H1 (cell line): Measurements from ENCODE around the gene CTBP2. TPM values are rescaled to one million over a fixed set of nuclear protein-coding genes. Genes with fewer than 3 reads are reported as not detected.

Source experiments
- CTCF ChIA-PET: fragments of 300-600 bp; sonication (Branson Sonifier 250); formaldehyde crosslinking; loops from one replicate; lab custom pipeline; 2021; ENCODE audit not compliant: partially characterized antibody; lab: Charles Lee
- POLR2A ChIA-PET: fragments of 300-600 bp; sonication (Branson Sonifier 250); formaldehyde crosslinking; loops from one replicate; lab custom pipeline; 2021; ENCODE audit warnings: inconsistent platforms; ENCODE audit not compliant: partially characterized antibody; lab: Charles Lee
- DNase-seq, 2 experiments: peaks; one replicate each; pipeline versions ENCODE4 v3.0.0 to v3.0.0-alpha.2; 2010 to 2022; ENCODE audit warnings: low spot score in 2 of 2, low read depth in 1 of 2, mixed read lengths in 1 of 2
- FAIRE-seq: peaks from 2 replicates; lab custom pipeline; 2011; peaks lifted over from hg19 to GRCh38; lab: Jason Lieb, UNC
- H2AFZ ChIP-seq: 2 replicates; pipeline ENCODE4 v1.8.1; 2012; ENCODE audit warnings: low read length, inconsistent platforms
- H2AK5ac ChIP-seq: 2 replicates; pipeline ENCODE4 v1.6.1; 2013; ENCODE audit warnings: low read depth, low read length
- H2BK120ac ChIP-seq: replicated peaks from 2 replicates; pipeline ENCODE3; 2013; ENCODE audit warnings: low read depth, low read length, inconsistent platforms
- H2BK12ac ChIP-seq: 2 replicates; pipeline ENCODE4 v1.6.1; 2013; ENCODE audit warnings: low read depth, low read length
- H2BK15ac ChIP-seq: 2 replicates; pipeline ENCODE4 v1.6.1; 2013; ENCODE audit warnings: low read length
- H2BK20ac ChIP-seq: 2 replicates; pipeline ENCODE4 v1.6.1; 2013; ENCODE audit warnings: low read length
- H2BK5ac ChIP-seq: 2 replicates; pipeline ENCODE4 v1.6.1; 2013; ENCODE audit warnings: low read depth, low read length
- H3K14ac ChIP-seq: 2 replicates; pipeline ENCODE4 v1.6.1; 2013; ENCODE audit warnings: inconsistent platforms; ENCODE audit not compliant: insufficient read length
- H3K18ac ChIP-seq: 2 replicates; pipeline ENCODE4 v1.6.1; 2013; ENCODE audit warnings: low read length; ENCODE audit errors: extremely low read depth
- H3K23ac ChIP-seq: 2 replicates; pipeline ENCODE4 v1.6.1; 2013; ENCODE audit warnings: inconsistent platforms; ENCODE audit not compliant: insufficient read length
- H3K23me2 ChIP-seq: 2 replicates; pipeline ENCODE4 v1.6.1; 2013; ENCODE audit warnings: low read depth, low read length
- H3K27ac ChIP-seq: 2 replicates; pipeline ENCODE4 v1.6.1; 2011; ENCODE audit warnings: low read depth, low read length, inconsistent platforms
- H3K27me3 ChIP-seq, 4 experiments: replicated peaks in 1 of 4; 1 replicate in 1 of 4; 2 replicates in 3 of 4; pipeline versions ENCODE4 v1.6.1 to v1.8.1; 2011 to 2013; ENCODE audit warnings: low read length in 3 of 4, mild to moderate bottlenecking in 3 of 4, inconsistent platforms in 2 of 4, mixed read lengths in 2 of 4, moderate library complexity in 1 of 4; ENCODE audit not compliant: control insufficient read depth in 3 of 4, insufficient read depth in 3 of 4; ENCODE audit errors: extremely low read depth in 1 of 4
- H3K36me3 ChIP-seq, 4 experiments: 2 replicates each; pipeline versions ENCODE4 v1.6.1 to v1.8.1; 2011 to 2013; ENCODE audit warnings: mild to moderate bottlenecking in 4 of 4, low read length in 3 of 4, moderate library complexity in 2 of 4, control low read depth in 1 of 4, inconsistent platforms in 1 of 4; ENCODE audit not compliant: insufficient read depth in 4 of 4, control insufficient read depth in 2 of 4
- H3K4ac ChIP-seq: replicated peaks from 2 replicates; pipeline ENCODE3; 2013; ENCODE audit warnings: low read length, low read depth, mixed read lengths, inconsistent platforms; ENCODE audit not compliant: insufficient read length
- H3K4me1 ChIP-seq, 4 experiments: replicated peaks in 1 of 4; 1 replicate in 1 of 4; 2 replicates in 3 of 4; pipeline versions ENCODE4 v1.6.1 to v1.8.1; 2011 to 2013; ENCODE audit warnings: low read length in 3 of 4, inconsistent platforms in 2 of 4, mixed read lengths in 1 of 4; ENCODE audit not compliant: insufficient read depth in 4 of 4, control insufficient read depth in 3 of 4
- H3K4me2 ChIP-seq, 2 experiments: 2 replicates each; pipeline versions ENCODE4 v1.6.1 to v1.8.1; 2011 to 2013; ENCODE audit warnings: low read depth in 2 of 2, low read length in 2 of 2, control low read depth in 1 of 2, inconsistent platforms in 1 of 2, mild to moderate bottlenecking in 1 of 2; ENCODE audit not compliant: insufficient read depth in 1 of 2
- H3K4me3 ChIP-seq, 4 experiments: fragments of 200-600, 300-600 bp in 1 of 4; sonication (generic), shearing (Covaris generic), sonication (Bioruptor Twin) in 1 of 4; 2 replicates each; pipeline versions ENCODE4 v1.5.1 to v1.8.1; 2011 to 2016; ENCODE audit warnings: low read length in 4 of 4, low read depth in 3 of 4, control low read depth in 2 of 4, inconsistent platforms in 2 of 4, mild to moderate bottlenecking in 2 of 4, mixed read lengths in 1 of 4, moderate library complexity in 1 of 4; ENCODE audit not compliant: insufficient read depth in 2 of 4; ENCODE audit errors: extremely low read depth in 1 of 4
- H3K56ac ChIP-seq: replicated peaks from 2 replicates; pipeline ENCODE3; 2013; ENCODE audit warnings: low read depth, mild to moderate bottlenecking, mixed read lengths, low read length, inconsistent platforms; ENCODE audit not compliant: insufficient read length
- H3K79me1 ChIP-seq: 2 replicates; pipeline ENCODE4 v1.6.1; 2013; ENCODE audit warnings: low read depth, low read length, control low read depth
- H3K79me2 ChIP-seq, 2 experiments: 2 replicates each; pipeline versions ENCODE4 v1.6.1 to v1.8.1; 2012 to 2013; ENCODE audit warnings: low read length in 2 of 2, mild to moderate bottlenecking in 2 of 2, inconsistent platforms in 1 of 2; ENCODE audit not compliant: insufficient read depth in 2 of 2, control insufficient read depth in 1 of 2
- H3K9ac ChIP-seq, 4 experiments: replicated peaks in 1 of 4; 1 replicate in 1 of 4; 2 replicates in 3 of 4; pipeline versions ENCODE4 v1.6.1 to v1.8.1; 2011 to 2013; ENCODE audit warnings: low read depth in 3 of 4, low read length in 3 of 4, control low read depth in 2 of 4, mild to moderate bottlenecking in 2 of 4, moderate library complexity in 2 of 4, inconsistent platforms in 1 of 4; ENCODE audit errors: extremely low read depth in 1 of 4
- H3K9me3 ChIP-seq, 2 experiments: 2 replicates each; pipeline versions ENCODE4 v1.6.1 to v1.8.1; 2012 to 2013; ENCODE audit warnings: mild to moderate bottlenecking in 2 of 2, moderate library complexity in 2 of 2, control low read depth in 1 of 2, inconsistent platforms in 1 of 2, low read depth in 1 of 2, low read length in 1 of 2, mixed read lengths in 1 of 2; ENCODE audit not compliant: insufficient read depth in 2 of 2
- H4K20me1 ChIP-seq, 2 experiments: replicated peaks in 1 of 2; 2 replicates each; pipeline versions ENCODE3 to v1.8.1; 2011 to 2013; ENCODE audit warnings: inconsistent platforms in 2 of 2, low read length in 2 of 2, mild to moderate bottlenecking in 1 of 2; ENCODE audit not compliant: insufficient read depth in 2 of 2, control insufficient read depth in 1 of 2
- H4K5ac ChIP-seq: 2 replicates; pipeline ENCODE4 v1.6.1; 2013; ENCODE audit warnings: low read length, low read depth, mixed read lengths, inconsistent platforms; ENCODE audit not compliant: insufficient read length
- H4K8ac ChIP-seq: 2 replicates; pipeline ENCODE4 v1.8.0; 2013; ENCODE audit warnings: mild to moderate bottlenecking, moderate library complexity, low read length, inconsistent platforms; ENCODE audit not compliant: insufficient read depth; ENCODE audit errors: extremely low read depth
- H4K91ac ChIP-seq: replicated peaks from 2 replicates; pipeline ENCODE3; 2013; ENCODE audit warnings: low read length, mixed read lengths, inconsistent platforms; ENCODE audit not compliant: insufficient read length
- ATF3 ChIP-seq: IDR thresholded peaks from 2 replicates; pipeline ENCODE4 v1.6.1; 2011; ENCODE audit warnings: low read depth, mild to moderate bottlenecking, low read length; ENCODE audit not compliant: insufficient read depth
- CBX8 ChIP-seq: fragments of 300-800, 300-1000 bp; sonication (generic); IDR thresholded peaks from 2 replicates; pipeline ENCODE4 v1.7.1; 2016; ENCODE audit warnings: low read depth, low read length, borderline replicate concordance
- CHD2 ChIP-seq: IDR thresholded peaks from 2 replicates; pipeline ENCODE4 v1.6.1; 2012; ENCODE audit warnings: low read length, improper control_type of control experiment
- KDM1A ChIP-seq: fragments of 200-600, 300-600 bp; sonication (generic); IDR thresholded peaks from 2 replicates; pipeline ENCODE4 v1.7.1; 2016; ENCODE audit warnings: mild to moderate bottlenecking, low read length, borderline replicate concordance
- MAFK ChIP-seq: IDR thresholded peaks from 2 replicates; pipeline ENCODE4 v1.6.1; 2012; ENCODE audit warnings: low read depth, mild to moderate bottlenecking, improper control_type of control experiment, low read length
- POLR2A ChIP-seq, 2 experiments: IDR thresholded peaks; 1 replicate in 1 of 2; 2 replicates in 1 of 2; pipeline ENCODE4 v1.6.1; 2011; ENCODE audit warnings: low read depth in 2 of 2, low read length in 2 of 2, mild to moderate bottlenecking in 2 of 2; ENCODE audit errors: control extremely low read depth in 1 of 2
- RBBP5 ChIP-seq: IDR thresholded peaks from 2 replicates; pipeline ENCODE4 v1.7.1; 2012; ENCODE audit warnings: low read depth, mild to moderate bottlenecking, inconsistent platforms, low read length, moderate library complexity, borderline replicate concordance
- RNF2 ChIP-seq: fragments of 200-900, 300-1000 bp; sonication (generic); IDR thresholded peaks from 2 replicates; pipeline ENCODE4 v1.7.1; 2016; ENCODE audit warnings: borderline replicate concordance, low read depth, mild to moderate bottlenecking, antibody characterized with exemption, low read length; ENCODE audit not compliant: poor library complexity, severe bottlenecking; ENCODE audit errors: missing control alignments
- RXRA ChIP-seq: IDR thresholded peaks from 2 replicates; pipeline ENCODE4 v1.6.1; 2011; ENCODE audit warnings: low read depth, mild to moderate bottlenecking, low read length, moderate library complexity; ENCODE audit not compliant: insufficient read depth
- WGBS, 2 experiments: shearing (Covaris generic) in 1 of 2; methylation state at CpG; one replicate each; pipeline versions ENCODE4 v1.1.6 to v1.1.7; 2013 to 2015; ENCODE audit warnings: low lambda C conversion rate in 2 of 2, mixed read lengths in 2 of 2, inconsistent platforms in 1 of 2, low coverage in 1 of 2, missing lambda C conversion rate in 1 of 2; ENCODE audit not compliant: insufficient replicate concordance in 2 of 2, insufficient coverage in 1 of 2, insufficient read length in 1 of 2; ENCODE audit errors: extremely low coverage in 1 of 2, missing lambda C conversion rate in 1 of 2; 5-methylcytosine and 5-hydroxymethylcytosine counted together
- polyA plus RNA-seq, 7 experiments: library from polyadenylated mRNA; depleted of rRNA in 3 of 7; stranded (reverse) in 5 of 7; unstranded in 2 of 7; fragments of >200 nt in 5 of 7; fragments of 200-250 nt in 2 of 7; gene quantifications; 1 replicate in 5 of 7; 2 replicates in 1 of 7; 4 replicates in 1 of 7; pipeline versions ENCODE4 v1.2.1 to v1.2.3, GENCODE V29; 2011 to 2013; ENCODE audit warnings: missing spikeins in 2 of 7, mixed read lengths in 2 of 7
- total RNA-seq: library from RNA; stranded (reverse); fragmentation: NEBNext Ultra II Directional; extraction: Animal tissue kit (Norgen Biotek cat#: 25700); gene quantifications from 2 replicates; pipeline ENCODE4 v1.2.1, GENCODE V29; 2021
- TF ChIP-seq, protein P1 (sequence below): IDR thresholded peaks from 2 replicates; pipeline ENCODE4 v1.6.1; 2012; ENCODE audit warnings: inconsistent platforms
- TF ChIP-seq, protein P2 (sequence below): IDR thresholded peaks from 2 replicates; pipeline ENCODE4 v1.6.1; 2011; ENCODE audit warnings: low read length, improper control_type of control experiment

CTBP2 gene
- total and polyA plus RNA-seq, 2 of the 8 experiments (the other 6 are each of a cell fraction or from before 2014, with no cell fraction given) = 208 to 221 TPM

- H4K5ac ChIP-seq = no peak overlapping the region
- H2BK15ac ChIP-seq = no peak overlapping the region
- H3K27ac ChIP-seq = no peak overlapping the region
- FAIRE-seq (no peak), DNase-seq (no peak)
- H3K36me3 ChIP-seq = peaks cover 0 to 18% (median 2%) of the 10 kb centered on the region in 4 experiments; a peak in 6 of 8 replicates
- CTCF ChIA-PET = interaction anchor here (0.9 to 2.3 kb wide), 6 partner anchors 8 to 28 kb away, joined by 3 to 8 read pairs (median 6); no protein-coding TSS in a partner anchor
- peaks cover 25 to 99% of the 10 kb centered on the region in 2 experiments for H3K79me2 ChIP-seq
- no peaks in the 10 kb centered on the region for H3K23me2 ChIP-seq
- H2BK5ac ChIP-seq = no peak overlapping the region
- POLR2A ChIA-PET = interaction anchor here (0.8 to 1.6 kb wide), 4 partner anchors 11 to 81 kb away, joined by 3 to 6 read pairs (median 4); no protein-coding TSS in a partner anchor
- no peak overlapping the region for H3K9ac ChIP-seq
- no peak overlapping the region; the same call in 1 of the 2 replicates for H4K8ac ChIP-seq
- no peak for TF ChIP-seq KDM1A
- no peak for TF ChIP-seq MAFK
- TF ChIP-seq, protein P1, sequence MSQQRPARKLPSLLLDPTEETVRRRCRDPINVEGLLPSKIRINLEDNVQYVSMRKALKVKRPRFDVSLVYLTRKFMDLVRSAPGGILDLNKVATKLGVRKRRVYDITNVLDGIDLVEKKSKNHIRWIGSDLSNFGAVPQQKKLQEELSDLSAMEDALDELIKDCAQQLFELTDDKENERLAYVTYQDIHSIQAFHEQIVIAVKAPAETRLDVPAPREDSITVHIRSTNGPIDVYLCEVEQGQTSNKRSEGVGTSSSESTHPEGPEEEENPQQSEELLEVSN = no peak
- TF ChIP-seq, protein P2, sequence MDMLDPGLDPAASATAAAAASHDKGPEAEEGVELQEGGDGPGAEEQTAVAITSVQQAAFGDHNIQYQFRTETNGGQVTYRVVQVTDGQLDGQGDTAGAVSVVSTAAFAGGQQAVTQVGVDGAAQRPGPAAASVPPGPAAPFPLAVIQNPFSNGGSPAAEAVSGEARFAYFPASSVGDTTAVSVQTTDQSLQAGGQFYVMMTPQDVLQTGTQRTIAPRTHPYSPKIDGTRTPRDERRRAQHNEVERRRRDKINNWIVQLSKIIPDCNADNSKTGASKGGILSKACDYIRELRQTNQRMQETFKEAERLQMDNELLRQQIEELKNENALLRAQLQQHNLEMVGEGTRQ = no peak
- no peak for TF ChIP-seq ATF3
- TF ChIP-seq RNF2 = no peak
- TF ChIP-seq RBBP5 = no peak
- TF ChIP-seq CHD2 = no peak
- no peak for TF ChIP-seq POLR2A (IDR thresholded peaks at IDR 0.05; ENCODE audit: control extremely low read depth in 1 of 2, low read depth in 2 of 2, low read length in 2 of 2)
- TF ChIP-seq CBX8 = no peak
- TF ChIP-seq RXRA = no peak
- peaks cover 21% of the 10 kb centered on the region for H3K79me1 ChIP-seq
- WGBS, 2 experiments = 97% methylated on average over 5 of the region's 5 CpGs; no CpG with 5 or more reads in 1 of the 2 experiments
- H2BK120ac ChIP-seq = no peak overlapping the region
- no peak overlapping the region for H3K14ac ChIP-seq
- H3K18ac ChIP-seq = no peak overlapping the region
- H3K27me3 ChIP-seq = no peaks in the 10 kb centered on the region
- peak overlapping the region; percentile 28 for H3K4ac ChIP-seq
- no peak overlapping the region for H3K23ac ChIP-seq
- no peak overlapping the region for H3K4me2 ChIP-seq
- no peaks in the 10 kb centered on the region for H3K9me3 ChIP-seq
- peaks cover 0 to 25% (median 11%) of the 10 kb centered on the region in 4 experiments; a peak in 6 of 7 replicates for H3K4me1 ChIP-seq
- no peak overlapping the region for H2AK5ac ChIP-seq
- no peak overlapping the region for H2AFZ ChIP-seq
- no peak overlapping the region for H2BK12ac ChIP-seq
- peaks cover 58 to 61% of the 10 kb centered on the region in 2 experiments for H4K20me1 ChIP-seq
- H3K56ac ChIP-seq = no peak overlapping the region
- no peak overlapping the region for H3K4me3 ChIP-seq
- no peak overlapping the region for H2BK20ac ChIP-seq
- no peak overlapping the region for H4K91ac ChIP-seq
Observed at GRCh38 chr10:125055446-125055845, 104.9 kb downstream of the CTBP2 start.
